PC-9 (cell line): Measurements from ENCODE around the gene KCNE4. TPM values are rescaled to one million over a fixed set of nuclear protein-coding genes. Genes with fewer than 3 reads are reported as not detected.
A peak's percentile ranks its signal among the peaks of the same experiment; 100 is the strongest.

Experiments
- BruUV-seq: library from RNA; stranded (reverse); fragments of 400-500 nt; replicated peaks from 2 replicates; lab custom pipeline; 2021; lab: Mats Ljungman, UMichigan
- CTCF ChIA-PET: fragments of 300-600 bp; sonication (Branson Sonifier 250); formaldehyde crosslinking; loops from one replicate; lab custom pipeline; 2022; ENCODE audit warnings: antibody characterized with exemption; lab: Charles Lee
- POLR2A ChIA-PET: fragments of 300-600 bp; sonication (Branson Sonifier 250); formaldehyde crosslinking; loops from one replicate; lab custom pipeline; 2022; ENCODE audit warnings: antibody characterized with exemption; ENCODE audit not compliant: unreplicated experiment; lab: Charles Lee
- DNase-seq, 2 experiments: peaks; one replicate each; pipeline versions ENCODE4 v3.0.0 to v3.0.0-alpha.2; 2015 to 2022; ENCODE audit warnings: mixed read lengths in 1 of 2
- H2AFZ ChIP-seq: fragments of 200-600 bp; sonication (generic); 2 replicates; pipeline ENCODE4 v1.8.1; 2017; ENCODE audit warnings: antibody characterized with exemption
- H3F3A ChIP-seq: fragments of 200-600 bp; sonication (generic); 2 replicates; pipeline ENCODE4 v1.8.1; 2017; ENCODE audit warnings: antibody characterized with exemption, mild to moderate bottlenecking, low read depth; ENCODE audit not compliant: insufficient read depth
- H3K27ac ChIP-seq: fragments of 200-600 bp; sonication (generic); 2 replicates; pipeline ENCODE4 v1.6.1; 2016; ENCODE audit warnings: mixed run types
- H3K27me3 ChIP-seq: fragments of 200-600 bp; sonication (generic); 2 replicates; pipeline ENCODE4 v1.6.1; 2016; ENCODE audit warnings: low read depth, mixed run types; ENCODE audit not compliant: insufficient read depth
- H3K36me3 ChIP-seq: fragments of 200-600 bp; sonication (generic); 2 replicates; pipeline ENCODE4 v1.6.1; 2016; ENCODE audit warnings: low read depth, mixed run types
- H3K4me1 ChIP-seq: fragments of 200-600 bp; sonication (generic); replicated peaks from 2 replicates; pipeline ENCODE4 v1.6.1; 2016; ENCODE audit warnings: mixed run types; ENCODE audit not compliant: insufficient read depth
- H3K4me2 ChIP-seq: fragments of 200-600 bp; sonication (generic); 2 replicates; pipeline ENCODE4 v1.6.1; 2017; ENCODE audit warnings: mixed run types
- H3K4me3 ChIP-seq: fragments of 200-600 bp; sonication (generic); 2 replicates; pipeline ENCODE4 v1.6.1; 2016; ENCODE audit warnings: mixed run types
- H3K79me2 ChIP-seq: fragments of 200-600 bp; sonication (generic); 2 replicates; pipeline ENCODE4 v1.6.1; 2017; ENCODE audit warnings: low read depth, mixed run types
- H3K9me2 ChIP-seq: fragments of 200-600 bp; sonication (generic); 2 replicates; pipeline ENCODE4 v1.8.1; 2017; ENCODE audit warnings: mild to moderate bottlenecking; ENCODE audit not compliant: insufficient read depth
- H3K9me3 ChIP-seq: fragments of 200-600 bp; sonication (generic); 2 replicates; pipeline ENCODE4 v1.8.1; 2016; ENCODE audit warnings: low read depth; ENCODE audit not compliant: insufficient read depth
- H4K20me1 ChIP-seq: fragments of 200-600 bp; sonication (generic); 2 replicates; pipeline ENCODE4 v1.8.1; 2017; ENCODE audit not compliant: insufficient read depth
- CTCF ChIP-seq: fragments of 200-600 bp; sonication (generic); conservative IDR thresholded peaks from 2 replicates; pipeline ENCODE4 v1.6.1; 2017; ENCODE audit warnings: mixed run types, antibody characterized with exemption, mild to moderate bottlenecking, moderate library complexity
- EZH2 ChIP-seq: fragments of 200-600 bp; sonication (generic); IDR thresholded peaks from 2 replicates; pipeline ENCODE4 v1.8.0; 2017; ENCODE audit warnings: antibody characterized with exemption, low read depth
- intact Hi-C: fragments of 100-400 bp; cut with micrococcal nuclease; formaldehyde crosslinking; loops from one replicate; pipeline ENCODE4 v1.10.0; 2022; ENCODE audit not compliant: unreplicated experiment
- total RNA-seq: library from RNA; stranded (reverse); gene quantifications from 2 replicates; pipeline ENCODE4 v1.2.3, GENCODE V29; 2021

The KCNE4 gene
- total RNA-seq, 1 experiment from 2014 or later, result 0.11 TPM

- no peak overlapping the region for H3K4me3 ChIP-seq
- H3K27me3 ChIP-seq, result no peaks in the 10 kb centered on the region
- BruUV-seq, result no TSS peak
- H3K9me3 ChIP-seq, result no peaks in the 10 kb centered on the region
- H3K79me2 ChIP-seq, result no peaks in the 10 kb centered on the region
- H3K4me2 ChIP-seq, result no peak overlapping the region
- no peak overlapping the region for H3K27ac ChIP-seq
- CTCF ChIA-PET, result interaction anchor here (0.5 to 1.1 kb wide), 2 partner anchors 20 to 47 kb away, joined by 3 to 7 read pairs; no protein-coding TSS in a partner anchor
- POLR2A ChIA-PET, result no interaction called here
- DNase-seq, result no peak
- H3F3A ChIP-seq, result no peaks in the 10 kb centered on the region
- H3K9me2 ChIP-seq, result no peaks in the 10 kb centered on the region
- H4K20me1 ChIP-seq, result no peaks in the 10 kb centered on the region
- no peaks in the 10 kb centered on the region for H3K4me1 ChIP-seq
- H3K36me3 ChIP-seq, result no peaks in the 10 kb centered on the region
- intact Hi-C loops, result no loop called here
- H2AFZ ChIP-seq, result no peak overlapping the region
- TF ChIP-seq EZH2 (no peak), CTCF (no peak)
Observed at GRCh38 chr2:223086370-223086981, 34.5 kb downstream of the KCNE4 start.

- intact Hi-C loops, result no loop called here
- no peak overlapping the region for H2AFZ ChIP-seq
- no peak overlapping the region for H3K4me3 ChIP-seq
- ChIA-PET POLR2A (no interaction called here), CTCF (no interaction called here)
- BruUV-seq, result no TSS peak
- H3K36me3 ChIP-seq, result no peaks in the 10 kb centered on the region
- no peaks in the 10 kb centered on the region for H3K79me2 ChIP-seq
- H3K9me2 ChIP-seq, result no peaks in the 10 kb centered on the region
- H3K4me1 ChIP-seq, result no peaks in the 10 kb centered on the region
- H4K20me1 ChIP-seq, result no peaks in the 10 kb centered on the region
- H3K4me2 ChIP-seq, result no peak overlapping the region
- no peak for TF ChIP-seq CTCF
- no peak for TF ChIP-seq EZH2
- H3F3A ChIP-seq, result no peaks in the 10 kb centered on the region
- no peak overlapping the region for H3K27ac ChIP-seq
- no peak for DNase-seq
- H3K27me3 ChIP-seq, result no peaks in the 10 kb centered on the region
- H3K9me3 ChIP-seq, result no peaks in the 10 kb centered on the region
Observed at GRCh38 chr2:223087466-223087865, 35.5 kb downstream of the KCNE4 start.

- DNase-seq, result no peak
- Histone ChIP-seq H3K79me2 (no peaks in the 10 kb centered on the region), H3K36me3 (no peaks in the 10 kb centered on the region), H4K20me1 (no peaks in the 10 kb centered on the region), H2AFZ (peak overlapping the region; percentile 52; the same call in 1 of the 2 replicates), H3K9me2 (no peaks in the 10 kb centered on the region), H3K27me3 (no peaks in the 10 kb centered on the region), H3K27ac (no peak overlapping the region), H3K4me3 (no peak overlapping the region), H3K4me2 (no peak overlapping the region), H3F3A (no peaks in the 10 kb centered on the region), H3K9me3 (no peaks in the 10 kb centered on the region), H3K4me1 (no peaks in the 10 kb centered on the region)
- CTCF ChIA-PET, result no interaction called here
- POLR2A ChIA-PET, result no interaction called here
- no TSS peak for BruUV-seq
- TF ChIP-seq CTCF (no peak), EZH2 (no peak)
- intact Hi-C loops, result no loop called here
Observed at GRCh38 chr2:223088866-223089265, 36.9 kb downstream of the KCNE4 start.
